ENCODE measurements around the gene GAL3ST2. TPM values are rescaled to one million over a fixed set of nuclear protein-coding genes. Genes with fewer than 3 reads are reported as not detected.

GAL3ST2 gene
- total and polyA plus RNA-seq, 2 experiments from 2014 or later, result not detected

- Histone ChIP-seq H4K20me1 (ENCODE audit: insufficient read depth) (no peaks in the 10 kb centered on the region), H3K27me3 (replicated peaks; ENCODE audit: insufficient read depth) (no peaks in the 10 kb centered on the region), H3K9me2 (ENCODE audit: insufficient read depth) (no peaks in the 10 kb centered on the region), H3K4me2 (ENCODE audit: unreplicated experiment) (no peak overlapping the region), H3F3A (ENCODE audit: insufficient read depth) (no peaks in the 10 kb centered on the region), H3K79me2 (ENCODE audit: insufficient read depth) (no peaks in the 10 kb centered on the region), H3K36me3 (ENCODE audit: low read depth) (peaks cover 10% of the 10 kb centered on the region; the same call in 1 of the 2 replicates), H3K9ac (no peak overlapping the region), H3K9me3 (ENCODE audit: low read depth) (no peaks in the 10 kb centered on the region), H3K4me1 (ENCODE audit: insufficient read depth) (no peaks in the 10 kb centered on the region), H2AFZ (no peak overlapping the region), H3K4me3 (no peak overlapping the region), H3K27ac (no peak overlapping the region)
- no peak for TF ChIP-seq EZH2 (IDR thresholded peaks at IDR 0.05; ENCODE audit: insufficient read depth, poor library complexity, severe bottlenecking)
- no peak for TF ChIP-seq EZH2phosphoT487 (IDR thresholded peaks at IDR 0.05; ENCODE audit: insufficient read depth, low read depth)
- DNase-seq, result no peak
- 85 to 87% methylated on average over 18 of the region's 18 CpGs for WGBS, 2 experiments (ENCODE audit: low coverage in 1 of 2, low lambda C conversion rate in 2 of 2, missing lambda C conversion rate in 2 of 2)
- in situ Hi-C loops (cut with MboI), result no loop called here
These were observed 14.2 kb upstream of the GAL3ST2 start for GRCh38 chr2:241762321-241762932.

DNA sequence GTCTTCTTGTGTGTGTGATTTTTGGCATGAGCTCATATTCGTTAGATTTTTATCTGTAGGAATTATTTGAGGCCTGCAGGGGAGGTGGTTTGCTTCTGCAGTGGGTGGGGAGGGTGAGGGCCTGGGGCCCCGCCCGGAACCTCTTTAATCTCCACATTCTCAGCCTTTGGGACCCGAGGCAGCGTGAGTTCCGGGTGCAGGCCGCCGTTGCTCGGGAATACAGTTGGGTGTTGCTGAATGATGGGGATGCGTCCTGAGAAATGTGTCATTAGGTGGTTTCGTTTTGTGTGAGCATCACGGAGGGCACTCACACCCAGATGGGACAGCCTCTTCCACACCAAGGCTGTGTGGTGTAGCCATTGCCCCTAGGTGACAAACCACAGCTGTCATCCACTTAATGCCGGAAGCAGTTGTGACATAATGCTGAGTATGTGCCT lies 13.7 kb upstream of the GAL3ST2 start:
- TF ChIP-seq EZH2phosphoT487 (IDR thresholded peaks at IDR 0.05; ENCODE audit: insufficient read depth, low read depth) (no peak), EZH2 (IDR thresholded peaks at IDR 0.05; ENCODE audit: insufficient read depth, poor library complexity, severe bottlenecking) (no peak)
- DNase-seq, result no peak
- no peaks in the 10 kb centered on the region for H3K4me1 ChIP-seq (ENCODE audit: insufficient read depth)
- no peak overlapping the region for H2AFZ ChIP-seq
- no peaks in the 10 kb centered on the region for H3K9me2 ChIP-seq (ENCODE audit: insufficient read depth)
- no peaks in the 10 kb centered on the region for H3K79me2 ChIP-seq (ENCODE audit: insufficient read depth)
- no peak overlapping the region for H3K4me2 ChIP-seq (ENCODE audit: unreplicated experiment)
- peaks cover 10% of the 10 kb centered on the region; the same call in 1 of the 2 replicates for H3K36me3 ChIP-seq (ENCODE audit: low read depth)
- H3K27ac ChIP-seq, result no peak overlapping the region
- no peaks in the 10 kb centered on the region for H3F3A ChIP-seq (ENCODE audit: insufficient read depth)
- H3K9ac ChIP-seq, result no peak overlapping the region
- 90 to 94% methylated on average over 13 of the region's 13 CpGs for WGBS, 2 experiments (ENCODE audit: low coverage in 1 of 2, low lambda C conversion rate in 2 of 2, missing lambda C conversion rate in 2 of 2)
- H3K9me3 ChIP-seq (ENCODE audit: low read depth), result no peaks in the 10 kb centered on the region
- H3K4me3 ChIP-seq, result no peak overlapping the region
- no peaks in the 10 kb centered on the region for H4K20me1 ChIP-seq (ENCODE audit: insufficient read depth)
- no peaks in the 10 kb centered on the region for H3K27me3 ChIP-seq (replicated peaks; ENCODE audit: insufficient read depth)
- in situ Hi-C loops (cut with MboI), result no loop called here

- Histone ChIP-seq H2AFZ (no peak overlapping the region), H3F3A (ENCODE audit: insufficient read depth) (no peaks in the 10 kb centered on the region), H4K20me1 (ENCODE audit: insufficient read depth) (no peaks in the 10 kb centered on the region), H3K9ac (no peak overlapping the region), H3K9me2 (ENCODE audit: insufficient read depth) (no peaks in the 10 kb centered on the region), H3K27ac (no peak overlapping the region), H3K4me1 (ENCODE audit: insufficient read depth) (no peaks in the 10 kb centered on the region), H3K4me2 (ENCODE audit: unreplicated experiment) (no peak overlapping the region), H3K9me3 (ENCODE audit: low read depth) (no peaks in the 10 kb centered on the region), H3K36me3 (ENCODE audit: low read depth) (peaks cover 10% of the 10 kb centered on the region; the same call in 1 of the 2 replicates), H3K4me3 (no peak overlapping the region), H3K27me3 (replicated peaks; ENCODE audit: insufficient read depth) (no peaks in the 10 kb centered on the region), H3K79me2 (ENCODE audit: insufficient read depth) (no peaks in the 10 kb centered on the region)
- TF ChIP-seq EZH2phosphoT487 (IDR thresholded peaks at IDR 0.05; ENCODE audit: insufficient read depth, low read depth) (no peak), EZH2 (IDR thresholded peaks at IDR 0.05; ENCODE audit: insufficient read depth, poor library complexity, severe bottlenecking) (no peak)
- DNase-seq, result no peak
- in situ Hi-C loops (cut with MboI), result no loop called here
- WGBS, 2 experiments (ENCODE audit: low coverage in 1 of 2, low lambda C conversion rate in 2 of 2, missing lambda C conversion rate in 2 of 2), result 83 to 84% methylated on average over 19 to 20 of the region's 20 CpGs
These were observed 12.9 kb upstream of the GAL3ST2 start for GRCh38 chr2:241763551-241764274.

DNA sequence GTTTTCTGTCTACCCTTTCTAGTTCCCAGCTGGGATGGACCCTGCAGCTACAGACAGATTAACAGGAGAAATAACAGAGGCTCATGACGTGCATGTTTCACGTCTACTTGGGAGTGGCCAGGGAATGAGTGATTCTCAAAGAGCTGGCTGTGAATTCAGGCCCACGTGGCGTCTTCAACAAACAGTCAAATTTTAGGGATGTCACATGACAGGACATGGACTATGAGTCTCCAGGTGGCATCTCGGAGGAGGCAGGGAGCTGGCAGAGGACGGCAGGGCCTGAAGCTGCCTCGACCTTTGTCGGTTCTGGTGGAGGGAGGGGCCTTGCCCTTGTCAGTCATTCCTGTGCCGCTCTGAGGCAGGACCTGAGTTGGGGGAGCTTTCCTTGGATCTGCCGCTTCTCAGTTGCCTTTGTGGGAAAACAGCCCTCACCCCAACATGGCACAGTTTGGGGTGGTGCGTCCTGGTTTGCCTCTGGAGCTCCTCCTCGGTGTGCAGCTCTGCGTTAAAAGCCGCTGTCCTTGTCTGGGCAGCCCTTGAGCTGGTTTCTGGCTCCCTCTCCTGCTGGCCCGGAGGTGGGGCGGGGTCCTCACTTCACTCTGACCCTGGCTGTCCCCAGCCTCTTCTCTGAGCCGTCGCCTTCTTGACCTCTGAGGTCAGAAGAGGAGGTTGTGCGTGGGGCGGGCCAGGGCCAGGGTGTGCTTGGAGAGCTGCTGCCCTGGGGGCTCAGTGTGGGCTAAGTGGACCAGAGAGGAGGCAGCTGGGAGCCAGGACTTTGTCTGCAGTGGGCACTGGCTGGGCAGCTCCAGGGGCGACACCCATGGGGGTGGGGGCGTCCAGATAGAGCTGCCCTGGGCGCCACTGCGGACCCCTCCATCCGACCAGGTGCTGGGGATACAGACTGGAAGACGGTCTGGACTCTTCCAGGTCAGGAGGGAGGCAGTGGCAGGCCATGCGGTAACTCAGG lies 12.1 kb upstream of the GAL3ST2 start:
- Histone ChIP-seq H3K9ac (no peak overlapping the region), H3K4me3 (no peak overlapping the region)
- TF ChIP-seq EZH2phosphoT487 (IDR thresholded peaks at IDR 0.05; ENCODE audit: insufficient read depth, low read depth), result no peak
- TF ChIP-seq EZH2 (IDR thresholded peaks at IDR 0.05; ENCODE audit: insufficient read depth, poor library complexity, severe bottlenecking), result no peak

More for the DNA sequence above, 12.1 kb upstream of the GAL3ST2 start:
- Histone ChIP-seq H2AFZ (no peak overlapping the region), H3K9me2 (ENCODE audit: insufficient read depth) (no peaks in the 10 kb centered on the region), H3K27me3 (replicated peaks; ENCODE audit: insufficient read depth) (no peaks in the 10 kb centered on the region), H3K27ac (no peak overlapping the region), H3K4me1 (ENCODE audit: insufficient read depth) (no peaks in the 10 kb centered on the region), H3K4me2 (ENCODE audit: unreplicated experiment) (no peak overlapping the region), H4K20me1 (ENCODE audit: insufficient read depth) (no peaks in the 10 kb centered on the region), H3K79me2 (ENCODE audit: insufficient read depth) (no peaks in the 10 kb centered on the region), H3K9me3 (ENCODE audit: low read depth) (no peaks in the 10 kb centered on the region), H3K36me3 (ENCODE audit: low read depth) (peaks cover 3% of the 10 kb centered on the region; the same call in 1 of the 2 replicates), H3F3A (ENCODE audit: insufficient read depth) (no peaks in the 10 kb centered on the region)
- no peak for DNase-seq
- in situ Hi-C loops (cut with MboI), result no loop called here
- WGBS, 2 experiments (ENCODE audit: low coverage in 1 of 2, low lambda C conversion rate in 2 of 2, missing lambda C conversion rate in 2 of 2), result 94 to 97% methylated on average over 24 to 26 of the region's 27 CpGs

All from GM23248 (cell line).